GM18873 (cell line): ENCODE results near the gene P2RX6.
"Not testable (repeated sequence)": the region's sequence is repeated elsewhere in the genome, so short reads cannot be mapped to it uniquely, and the experiment has no call there.

Experiments used
- ATAC-seq: cut with Tn5 transposase; IDR thresholded peaks from one replicate; pipeline ENCODE4 v1.9.1; 2021; ENCODE audit warnings: mild to moderate bottlenecking, moderate library complexity, moderate number of reproducible peaks; ENCODE audit not compliant: unreplicated experiment, low FRiP score

P2RX6 gene

DNA sequence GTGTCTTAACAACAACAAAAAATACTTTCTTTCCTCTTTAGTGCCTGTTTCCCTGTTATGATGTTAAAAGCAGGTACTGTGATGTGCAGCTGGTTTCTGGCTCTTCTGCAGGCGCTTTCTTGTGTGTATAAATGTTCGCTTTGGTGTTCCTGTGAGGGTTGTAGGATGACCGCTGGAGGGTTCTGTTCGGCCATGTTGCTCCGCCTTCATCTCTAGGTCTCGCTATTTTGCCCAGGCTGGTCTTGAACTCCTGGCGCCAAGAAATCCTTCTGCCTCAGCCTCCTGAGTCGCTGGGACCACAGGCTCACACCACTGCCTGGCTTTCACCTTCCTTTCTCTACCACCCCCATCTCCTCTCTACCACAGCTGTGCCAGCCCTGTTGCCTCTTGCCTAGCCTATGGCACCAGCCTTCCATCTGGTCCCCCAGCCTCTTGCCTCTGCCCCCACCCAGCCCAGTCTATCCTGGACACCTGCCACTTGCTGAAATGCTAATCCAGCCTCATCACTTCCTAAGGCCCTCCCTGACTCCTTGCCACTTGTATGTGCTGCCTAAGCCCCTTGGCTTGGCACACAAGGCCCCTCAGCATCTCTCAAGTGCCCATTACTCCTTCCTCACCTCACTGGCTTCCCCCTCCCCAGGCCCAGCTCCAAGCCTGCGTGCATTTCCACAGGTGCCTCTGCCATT, 36.3 kb downstream of the P2RX6 start:
- ATAC-seq: no peak

DNA sequence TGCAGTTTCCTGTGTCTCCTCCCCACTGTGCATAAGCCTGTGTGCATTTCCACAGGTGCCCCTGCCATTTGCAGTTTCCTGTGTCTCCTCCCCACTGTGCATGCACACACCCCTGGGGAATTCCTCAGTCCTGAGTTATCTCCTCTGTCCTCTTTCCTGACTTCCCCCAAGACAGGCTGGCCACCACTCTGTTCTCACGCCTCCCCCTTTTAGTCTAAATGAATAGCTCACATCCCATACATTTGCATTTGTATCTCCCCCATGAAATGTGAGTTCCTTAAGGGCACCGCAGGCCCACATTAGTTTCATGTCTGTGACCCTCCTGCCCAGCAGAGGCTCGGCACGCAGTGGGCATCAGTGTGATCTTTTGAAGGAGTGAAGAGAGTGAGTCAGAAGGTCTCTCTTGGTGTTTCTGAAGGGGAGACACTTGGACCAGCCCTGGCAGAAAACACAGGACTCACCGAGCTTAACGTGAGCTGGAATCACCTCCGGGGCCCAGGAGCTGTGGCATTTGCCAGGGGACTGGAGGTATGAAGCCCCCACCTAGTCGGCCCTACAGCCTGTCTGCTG, 37.0 kb downstream of the P2RX6 start:
- no peak for ATAC-seq

GRCh38 chr22:21052715-21053459, 37.9 kb downstream of the P2RX6 start:
- no peak for ATAC-seq

DNA sequence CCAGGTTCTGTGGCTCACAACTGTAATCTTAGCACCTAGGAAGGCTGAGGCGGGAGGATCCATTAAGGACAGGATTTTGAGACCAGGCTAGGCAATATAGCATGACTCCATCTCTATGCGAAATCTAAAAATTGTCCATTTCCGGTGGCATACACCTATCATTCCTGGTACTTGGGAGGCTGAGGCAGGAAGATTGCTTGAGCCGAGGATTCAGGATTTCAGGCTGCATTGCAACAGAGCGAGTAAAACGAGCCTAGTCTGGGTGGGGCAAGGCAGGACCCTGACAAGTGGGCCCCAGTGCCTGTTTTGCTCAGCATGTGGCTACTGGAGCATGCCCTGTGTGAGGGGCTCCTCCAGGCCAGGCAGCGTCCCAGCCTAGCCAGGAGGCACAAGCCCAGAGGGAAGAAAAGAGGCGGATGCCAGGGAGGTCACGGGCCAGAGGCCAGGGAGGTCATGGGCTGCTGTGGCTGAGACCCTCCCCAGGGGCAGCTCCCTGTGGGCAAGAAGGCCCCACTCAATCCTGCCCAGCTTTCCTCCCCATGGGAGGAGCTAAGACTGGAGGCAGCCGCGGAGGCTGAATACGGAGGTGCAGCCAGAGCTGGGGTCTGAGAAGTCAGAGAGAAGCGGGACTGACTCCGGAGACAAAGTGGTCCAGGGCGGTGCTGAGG, 39.2 kb downstream of the P2RX6 start:
- no peak for ATAC-seq

DNA sequence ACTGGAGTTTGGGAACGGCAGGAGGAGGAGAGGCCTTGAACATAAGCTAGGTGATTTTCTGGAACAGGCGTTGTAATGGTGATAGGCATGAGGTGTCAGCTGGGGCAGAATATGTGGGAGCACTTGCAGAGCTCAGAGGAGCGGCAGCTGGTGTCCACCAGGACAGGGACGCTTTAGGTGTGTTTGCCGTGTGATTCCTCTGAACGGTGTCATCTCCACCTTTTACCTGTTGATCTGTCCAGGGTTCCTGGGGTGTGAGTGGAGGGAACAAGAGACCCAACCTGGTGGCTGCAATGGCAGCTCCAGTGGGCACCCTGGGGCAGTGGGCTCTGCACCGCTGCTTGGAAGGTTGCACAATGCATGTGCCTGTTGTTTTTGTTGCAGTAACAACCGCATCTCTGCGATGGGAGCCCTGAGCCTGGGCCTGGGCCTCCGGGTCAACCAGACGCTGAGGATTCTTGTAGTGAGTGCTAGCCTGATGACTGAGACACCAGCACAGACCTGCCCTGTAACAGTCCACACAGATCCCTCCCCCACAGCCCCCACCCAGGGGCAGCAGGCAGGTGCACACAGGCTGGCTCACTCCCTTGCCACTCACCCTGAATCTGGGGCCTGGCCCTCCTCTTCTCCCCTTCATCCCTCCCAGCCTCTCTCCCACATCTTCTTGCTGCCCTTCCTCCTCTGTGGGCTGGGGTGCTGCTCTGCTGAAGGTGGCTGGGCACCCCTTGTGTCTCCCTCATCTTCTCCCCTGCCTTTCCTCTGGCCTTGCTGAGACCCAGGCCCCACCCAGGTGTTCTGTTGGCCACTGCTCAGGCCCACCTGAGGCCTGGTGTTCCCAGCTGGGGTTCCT, 40.0 kb downstream of the P2RX6 start:
- no peak for ATAC-seq

DNA sequence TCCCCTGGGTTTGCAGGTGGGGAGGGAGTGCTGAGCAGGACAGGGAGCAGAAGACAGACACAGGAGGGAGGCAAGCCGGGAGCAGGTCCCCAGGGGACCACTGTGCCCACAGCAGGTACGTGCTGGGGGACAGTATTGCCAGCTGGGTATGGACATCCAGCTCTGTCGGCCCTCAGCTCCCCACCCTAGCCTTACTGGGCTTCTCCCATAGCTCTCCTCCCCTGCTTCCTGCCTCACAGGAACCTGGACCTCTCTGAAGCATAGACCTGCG, 40.5 kb downstream of the P2RX6 start:
- ATAC-seq: no peak

DNA sequence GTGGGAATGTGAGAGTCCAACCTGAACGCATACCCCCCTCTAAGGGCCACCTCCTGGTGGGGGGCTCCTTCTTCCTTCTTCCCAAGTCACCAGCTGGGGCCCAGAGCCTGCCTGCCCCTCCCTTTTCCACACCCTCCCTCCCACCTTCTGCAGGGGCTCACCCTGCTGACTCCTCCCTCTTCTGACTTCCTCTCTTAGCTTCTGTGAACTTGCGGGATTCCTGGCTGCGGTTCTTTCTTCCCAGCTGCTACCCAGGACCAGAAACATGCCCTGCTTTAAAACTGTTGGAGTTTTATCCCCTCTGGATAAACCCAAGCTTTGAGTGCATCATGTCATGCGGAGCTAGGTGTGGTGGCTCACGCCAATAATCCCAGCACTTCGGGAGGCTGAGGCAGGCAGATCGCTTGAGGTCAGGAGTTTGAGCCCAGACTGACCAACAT, 40.9 kb downstream of the P2RX6 start:
- no peak for ATAC-seq

- not testable (repeated sequence) for ATAC-seq
Observed at GRCh38 chr22:21060363-21060762, 45.4 kb downstream of the P2RX6 start.

GRCh38 chr22:21061660-21062321, 46.8 kb downstream of the P2RX6 start:
- ATAC-seq: not testable (repeated sequence)

DNA sequence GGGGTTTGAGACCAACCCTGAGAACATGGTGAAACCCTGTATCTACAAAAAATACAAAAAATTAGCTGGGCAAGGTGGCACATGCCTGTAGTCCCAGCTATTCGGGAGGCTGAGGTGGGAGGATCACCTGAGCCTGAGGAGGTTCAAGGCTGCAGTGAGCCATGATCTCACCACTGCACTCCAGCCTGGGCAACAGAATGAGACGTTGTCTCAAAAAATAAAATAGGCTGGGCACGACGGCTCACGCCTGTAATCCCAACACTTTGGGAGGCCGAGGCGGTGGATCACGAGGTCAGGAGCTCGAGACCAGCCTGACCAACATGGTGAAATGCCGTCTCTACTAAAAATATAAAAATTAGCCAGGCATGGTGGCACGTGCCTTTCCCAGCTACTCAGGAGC, 49.5 kb downstream of the P2RX6 start:
- ATAC-seq: not testable (repeated sequence)

GRCh38 chr22:21064917-21065864, 50.2 kb downstream of the P2RX6 start:
- no peak for ATAC-seq

GRCh38 chr22:21067075-21067900, 52.3 kb downstream of the P2RX6 start:
- no peak for ATAC-seq

DNA sequence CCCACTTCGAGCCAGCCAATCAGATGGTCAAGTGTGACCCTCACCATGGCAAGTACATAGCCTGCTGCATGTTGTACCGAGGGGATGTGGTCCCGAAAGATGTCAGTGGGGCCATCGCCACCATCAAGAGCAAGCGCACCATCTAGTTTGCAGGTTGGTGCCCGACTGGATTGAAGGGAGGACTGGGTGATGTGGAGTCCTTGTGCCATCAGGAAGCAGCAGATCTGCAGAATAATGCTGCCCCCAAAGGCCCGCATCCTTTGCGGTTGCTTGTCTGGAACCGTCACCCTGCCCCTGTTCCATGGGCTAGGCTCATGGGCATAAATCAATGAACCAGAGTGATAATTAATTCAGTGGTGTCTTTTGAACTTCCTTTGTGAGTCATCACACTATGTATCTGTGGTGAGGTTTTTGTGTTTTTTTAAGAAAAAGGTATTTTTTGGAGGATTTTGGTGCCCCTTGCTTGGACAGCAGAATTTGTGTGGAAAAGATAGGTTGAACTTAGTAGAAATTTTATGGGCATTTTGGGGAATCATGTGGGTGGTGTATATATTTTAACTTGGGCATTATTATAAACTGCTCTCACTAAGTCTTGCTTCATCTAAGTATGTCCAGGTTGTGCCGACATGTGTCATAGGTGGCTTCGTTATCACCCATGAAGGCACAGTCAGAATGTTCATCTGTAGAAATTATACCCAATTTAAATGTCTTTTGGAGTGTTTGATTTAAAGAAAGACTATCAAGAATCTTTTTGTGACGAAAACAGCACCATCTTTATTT, 53.1 kb downstream of the P2RX6 start:
- no peak for ATAC-seq

GRCh38 chr22:21068681-21069276, 53.8 kb downstream of the P2RX6 start:
- no peak for ATAC-seq

GRCh38 chr22:21069375-21069774, 54.4 kb downstream of the P2RX6 start:
- no peak for ATAC-seq

DNA sequence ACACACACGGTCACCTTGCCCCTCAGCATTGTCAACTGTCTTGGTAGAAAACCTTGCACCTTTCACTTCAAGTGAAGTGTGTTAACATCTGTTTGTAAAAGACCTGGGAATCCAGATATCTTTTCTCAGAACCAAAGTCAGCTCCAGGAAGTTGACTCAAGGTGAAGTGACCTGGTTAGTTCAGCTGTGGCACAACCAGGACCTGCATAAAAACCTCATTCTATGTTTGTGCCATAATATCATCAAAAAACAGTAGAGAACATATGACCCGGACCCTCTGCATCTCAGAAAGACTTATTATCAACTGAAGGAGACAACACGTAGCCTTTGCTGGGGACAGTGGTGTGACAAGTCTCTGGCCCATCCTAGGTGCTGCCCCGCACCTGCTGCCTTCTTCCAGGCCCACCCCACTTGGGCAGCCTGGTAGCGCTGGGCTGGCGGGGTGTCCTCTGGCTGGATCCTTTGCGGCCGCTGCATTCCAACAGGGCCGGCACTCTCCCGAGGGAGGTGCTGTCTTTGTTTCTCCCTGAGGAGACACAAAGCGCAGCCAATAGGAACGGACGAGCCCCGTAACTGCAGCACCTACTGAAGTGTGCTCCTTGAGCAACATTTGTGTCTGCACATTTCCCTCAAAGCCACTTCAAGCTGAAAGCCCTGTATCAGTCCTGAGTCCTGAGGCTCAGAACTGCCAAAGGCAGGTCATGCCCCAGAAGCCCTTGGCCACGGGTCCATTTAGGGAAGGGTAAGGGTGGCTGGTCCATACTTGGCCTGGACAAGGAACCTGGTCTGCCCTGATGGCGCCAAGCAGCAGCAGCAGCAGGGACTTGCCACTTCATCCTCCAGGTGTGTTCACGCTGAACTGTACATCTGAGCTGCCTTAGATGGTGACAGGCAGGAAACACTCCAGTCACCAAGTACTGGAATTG, 56.0 kb downstream of the P2RX6 start:
- ATAC-seq: no peak
